Activated B cell treated with CpG ODN at 0.5 μM for 24 hours (primary cell): ENCODE results near the gene TMEM161B. TPM values are rescaled to one million over a fixed set of nuclear protein-coding genes. Genes with fewer than 3 reads are reported as not detected.

Experiments
- ATAC-seq: fragments of 200-7000 bp; cut with Tn5 transposase; one replicate; pipeline ENCODE4 v1.10.0; 2021; ENCODE audit warnings: low read depth, mild to moderate bottlenecking, moderate library complexity
- CTCF ChIA-PET: fragments of 350-600 bp; sonication (Branson Sonifier 250); formaldehyde crosslinking; loops from one replicate; lab custom pipeline; 2021; ENCODE audit warnings: antibody characterized with exemption; lab: Charles Lee
- POLR2A ChIA-PET: fragments of 350-600 bp; sonication (Branson Sonifier 250); formaldehyde crosslinking; loops from one replicate; lab custom pipeline; 2021; ENCODE audit warnings: antibody characterized with exemption; lab: Charles Lee
- DNase-seq: peaks from one replicate; pipeline ENCODE4 v3.0.0; 2022
- H3K27ac Mint-ChIP-seq: one replicate; pipeline ENCODE4 v1.8.0; 2020; ENCODE audit warnings: mixed read lengths
- H3K27me3 Mint-ChIP-seq: one replicate; pipeline ENCODE4 v1.8.0; 2021; ENCODE audit warnings: mixed read lengths
- H3K36me3 Mint-ChIP-seq: one replicate; pipeline ENCODE4 v1.8.0; 2021; ENCODE audit warnings: low read depth, mixed read lengths
- H3K4me1 Mint-ChIP-seq: one replicate; pipeline ENCODE4 v1.8.0; 2021; ENCODE audit warnings: mixed read lengths
- H3K4me3 Mint-ChIP-seq: one replicate; pipeline ENCODE4 v1.8.0; 2020; ENCODE audit warnings: mild to moderate bottlenecking, mixed read lengths
- H3K9me3 Mint-ChIP-seq: one replicate; pipeline ENCODE4 v1.8.0; 2020; ENCODE audit warnings: mixed read lengths
- CTCF ChIP-seq: fragments of 200-600 bp; IDR thresholded peaks from one replicate; pipeline ENCODE4 v1.8.0; 2022; ENCODE audit warnings: antibody characterized with exemption, mild to moderate bottlenecking
- intact Hi-C: fragments of 100-400 bp; cut with micrococcal nuclease; formaldehyde crosslinking; loops from one replicate; pipeline ENCODE4 v1.15.1; 2024
- total RNA-seq: library from RNA; stranded (reverse); gene quantifications from 2 replicates; pipeline ENCODE4 v1.2.3, GENCODE V29; 2022

The TMEM161B gene
- 26.4 and 31.1 TPM in 2 replicates for total RNA-seq

GRCh38 chr5:88268385-88269184 is at the start of gene TMEM161B:
Gene TMEM161B, minus strand, starts transcription at chr5:88268845. Its CDS starts 122 bp downstream, at chr5:88268723.
- POLR2A ChIA-PET: interaction anchor here (0.6 to 1.1 kb wide), 2 partner anchors 407 to 1174 kb away, joined by 3 read pairs; no protein-coding TSS in a partner anchor
- CTCF ChIA-PET: no interaction called here
- no peak for TF ChIP-seq CTCF
- peaks cover 59% of the 10 kb centered on the region for H3K36me3 Mint-ChIP-seq
- no peaks in the 10 kb centered on the region for H3K27me3 Mint-ChIP-seq
- H3K4me3 Mint-ChIP-seq: peak within 1 kb of the TSS; percentile 100
- H3K27ac Mint-ChIP-seq: peak within 1 kb of the TSS; percentile 96
- intact Hi-C loops: loop anchor here (1.0 to 5.0 kb wide), 5 partner anchors 17 to 1651 kb away; partner anchors contain the start of genes CCNH and COX7C
- peak; percentile 83 for DNase-seq
- peak; percentile 99 for ATAC-seq
- H3K4me1 Mint-ChIP-seq: peaks cover 48% of the 10 kb centered on the region
- no peaks in the 10 kb centered on the region for H3K9me3 Mint-ChIP-seq

- peaks cover 13% of the 10 kb centered on the region for H3K9me3 Mint-ChIP-seq
- intact Hi-C loops: no loop called here
- CTCF ChIA-PET: no interaction called here
- ATAC-seq (no peak), DNase-seq (no peak)
- H3K4me3 Mint-ChIP-seq: no peak overlapping the region
- TF ChIP-seq CTCF: no peak
- no peaks in the 10 kb centered on the region for H3K36me3 Mint-ChIP-seq
- H3K27ac Mint-ChIP-seq: no peak overlapping the region
- POLR2A ChIA-PET: no interaction called here
- H3K4me1 Mint-ChIP-seq: no peaks in the 10 kb centered on the region
- peaks cover 2% of the 10 kb centered on the region for H3K27me3 Mint-ChIP-seq
Measured at GRCh38 chr5:88304356-88304755, 35.7 kb upstream of the TMEM161B start.

GRCh38 chr5:88298425-88298824 is 29.8 kb upstream of the TMEM161B start:
- DNase-seq (no peak), ATAC-seq (no peak)
- no peaks in the 10 kb centered on the region for H3K27me3 Mint-ChIP-seq
- H3K4me1 Mint-ChIP-seq: no peaks in the 10 kb centered on the region
- POLR2A ChIA-PET: no interaction called here
- H3K4me3 Mint-ChIP-seq: no peak overlapping the region
- TF ChIP-seq CTCF: no peak
- H3K9me3 Mint-ChIP-seq: no peaks in the 10 kb centered on the region
- H3K36me3 Mint-ChIP-seq: no peaks in the 10 kb centered on the region
- intact Hi-C loops: no loop called here
- CTCF ChIA-PET: no interaction called here
- H3K27ac Mint-ChIP-seq: no peak overlapping the region

GRCh38 chr5:88290801-88291200 is 22.2 kb upstream of the TMEM161B start:
- no peak for DNase-seq
- H3K36me3 Mint-ChIP-seq: peaks cover 25% of the 10 kb centered on the region

More at GRCh38 chr5:88290801-88291200, 22.2 kb upstream of the TMEM161B start:
- Mint-ChIP-seq H3K27me3 (no peaks in the 10 kb centered on the region), H3K27ac (no peak overlapping the region), H3K4me3 (no peak overlapping the region), H3K9me3 (no peaks in the 10 kb centered on the region), H3K4me1 (no peaks in the 10 kb centered on the region)
- intact Hi-C loops: no loop called here
- POLR2A ChIA-PET: no interaction called here
- CTCF ChIA-PET: no interaction called here
- TF ChIP-seq CTCF: no peak
- ATAC-seq: no peak
